Stimulated activated CD8-positive, alpha-beta memory T cell treated with anti-CD3 and anti-CD28 coated beads, Interleukin-7, amount 100 ng/mL, for 4 hours (primary cell): Measurements from ENCODE around the gene DNAH10.
A peak's percentile ranks its signal among the peaks of the same experiment; 100 is the strongest.

Experiments
- DNase-seq, 2 donors: peaks; one replicate each; pipeline ENCODE4 v3.0.0-alpha.2; 2020; ENCODE audit warnings: low read depth in 2 of 2

Gene DNAH10, protein sequence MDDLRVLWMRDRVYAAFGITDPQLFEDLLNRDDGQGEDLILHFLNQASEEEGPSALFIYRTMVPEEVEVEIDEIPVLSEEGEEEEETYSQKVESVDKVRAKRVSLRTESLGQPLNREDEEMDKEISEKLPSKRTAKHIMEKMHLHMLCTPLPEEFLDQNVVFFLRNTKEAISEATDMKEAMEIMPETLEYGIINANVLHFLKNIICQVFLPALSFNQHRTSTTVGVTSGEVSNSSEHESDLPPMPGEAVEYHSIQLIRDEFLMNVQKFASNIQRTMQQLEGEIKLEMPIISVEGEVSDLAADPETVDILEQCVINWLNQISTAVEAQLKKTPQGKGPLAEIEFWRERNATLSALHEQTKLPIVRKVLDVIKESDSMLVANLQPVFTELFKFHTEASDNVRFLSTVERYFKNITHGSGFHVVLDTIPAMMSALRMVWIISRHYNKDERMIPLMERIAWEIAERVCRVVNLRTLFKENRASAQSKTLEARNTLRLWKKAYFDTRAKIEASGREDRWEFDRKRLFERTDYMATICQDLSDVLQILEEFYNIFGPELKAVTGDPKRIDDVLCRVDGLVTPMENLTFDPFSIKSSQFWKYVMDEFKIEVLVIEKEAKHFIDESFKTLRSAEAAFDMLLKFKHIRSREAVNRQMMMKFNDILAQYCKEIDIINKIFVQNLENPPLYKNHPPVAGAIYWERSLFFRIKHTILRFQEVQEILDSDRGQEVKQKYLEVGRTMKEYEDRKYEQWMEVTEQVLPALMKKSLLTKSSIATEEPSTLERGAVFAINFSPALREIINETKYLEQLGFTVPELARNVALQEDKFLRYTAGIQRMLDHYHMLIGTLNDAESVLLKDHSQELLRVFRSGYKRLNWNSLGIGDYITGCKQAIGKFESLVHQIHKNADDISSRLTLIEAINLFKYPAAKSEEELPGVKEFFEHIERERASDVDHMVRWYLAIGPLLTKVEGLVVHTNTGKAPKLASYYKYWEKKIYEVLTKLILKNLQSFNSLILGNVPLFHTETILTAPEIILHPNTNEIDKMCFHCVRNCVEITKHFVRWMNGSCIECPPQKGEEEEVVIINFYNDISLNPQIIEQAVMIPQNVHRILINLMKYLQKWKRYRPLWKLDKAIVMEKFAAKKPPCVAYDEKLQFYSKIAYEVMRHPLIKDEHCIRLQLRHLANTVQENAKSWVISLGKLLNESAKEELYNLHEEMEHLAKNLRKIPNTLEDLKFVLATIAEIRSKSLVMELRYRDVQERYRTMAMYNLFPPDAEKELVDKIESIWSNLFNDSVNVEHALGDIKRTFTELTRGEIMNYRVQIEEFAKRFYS (N-terminal part only)

GRCh38 chr12:123761841-123762714 lies at the start of gene DNAH10:
Gene DNAH10 (plus strand): TSS chr12:123762301. CDS start chr12:123762337, 36 bp downstream.
- DNase-seq, result peak; percentile 11 to 36

DNA sequence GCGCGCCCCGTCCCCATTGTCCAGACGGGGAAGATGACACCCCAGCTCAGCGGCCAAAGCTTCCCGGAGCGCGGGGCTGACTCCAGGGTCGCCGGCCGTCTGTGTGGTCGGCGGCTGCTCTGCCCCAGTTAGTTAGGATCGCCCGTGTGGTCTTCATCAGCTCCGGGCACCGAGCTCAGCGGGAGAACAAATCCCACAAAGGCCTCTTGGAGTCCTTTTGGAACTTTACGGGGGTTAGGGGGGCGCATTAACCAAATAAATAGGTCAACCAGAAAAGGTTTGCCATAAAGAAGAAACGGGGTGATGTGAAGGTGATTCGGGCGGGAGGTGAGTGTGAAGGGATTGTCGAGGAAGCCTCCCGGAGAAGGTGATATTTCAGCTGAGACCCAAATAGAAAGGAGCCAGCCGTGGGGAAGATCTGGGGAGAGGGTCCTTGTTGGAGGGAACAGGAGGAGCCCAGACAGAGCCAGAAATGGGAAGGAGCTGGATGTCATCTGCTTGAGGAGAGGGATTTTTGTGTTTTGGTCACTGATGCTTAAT lies 49.3 kb upstream of the DNAH10 start:
- DNase-seq, result no peak

GRCh38 chr12:123713398-123713797 lies 48.7 kb upstream of the DNAH10 start:
- DNase-seq, result no peak

DNA sequence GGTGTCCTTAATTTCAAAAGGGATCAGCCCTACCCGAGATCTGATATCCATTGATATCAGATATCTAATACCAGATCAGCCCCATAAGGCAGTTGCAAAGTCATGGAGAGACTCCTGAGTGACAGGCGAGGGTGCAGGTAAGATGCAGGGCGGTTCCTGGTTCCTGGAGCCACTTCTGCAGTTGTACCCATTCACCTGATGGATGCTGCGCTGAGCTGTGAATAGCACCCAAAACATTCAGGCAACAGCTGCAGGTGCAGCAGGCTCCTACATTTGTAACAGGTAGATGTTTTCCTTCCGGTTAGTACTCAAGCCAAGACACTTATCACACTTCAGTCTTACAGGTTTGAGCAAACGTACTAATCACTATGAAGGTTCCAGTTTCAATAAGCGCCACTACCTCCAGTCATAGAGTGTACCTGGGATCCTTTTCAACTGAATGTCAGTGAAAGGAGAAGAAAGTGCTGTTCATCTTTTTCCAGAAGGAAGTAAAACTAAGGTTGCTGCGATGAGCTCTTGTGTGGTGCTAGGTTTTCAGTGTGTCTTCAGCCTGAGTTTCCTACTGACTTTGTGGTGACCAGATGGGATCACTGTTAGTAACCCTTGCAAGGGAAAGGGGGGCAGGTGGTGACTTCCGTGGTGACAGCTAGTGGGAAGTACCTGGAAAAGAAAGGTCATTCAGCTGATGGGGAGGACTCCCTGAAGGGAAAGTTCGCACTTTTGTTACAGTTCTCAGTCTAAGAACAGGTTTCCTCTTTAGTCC lies 48.1 kb upstream of the DNAH10 start:
- DNase-seq, result no peak

- DNase-seq, result no peak
Observed at GRCh38 chr12:123715195-123715594, 46.9 kb upstream of the DNAH10 start.

DNA sequence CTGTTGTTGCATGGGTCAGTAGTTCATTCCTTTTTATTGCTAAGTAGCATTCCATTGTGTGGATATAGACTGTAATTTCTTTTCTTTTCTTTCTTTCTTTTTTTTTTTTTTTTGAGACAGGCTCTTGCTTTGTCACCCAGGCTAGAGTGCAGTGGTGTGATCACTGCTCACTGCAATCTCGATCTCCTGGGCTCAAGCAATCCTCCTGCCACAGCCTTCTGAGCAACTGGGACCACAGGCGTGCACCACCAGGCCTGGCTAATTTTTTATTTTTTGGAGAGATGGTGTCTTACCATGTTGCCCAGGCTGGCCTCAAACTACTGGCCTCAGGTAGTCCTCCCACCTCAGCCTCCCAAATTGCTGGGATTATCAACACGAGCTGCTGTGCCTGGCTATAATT lies 44.8 kb upstream of the DNAH10 start:
- no peak for DNase-seq

DNA sequence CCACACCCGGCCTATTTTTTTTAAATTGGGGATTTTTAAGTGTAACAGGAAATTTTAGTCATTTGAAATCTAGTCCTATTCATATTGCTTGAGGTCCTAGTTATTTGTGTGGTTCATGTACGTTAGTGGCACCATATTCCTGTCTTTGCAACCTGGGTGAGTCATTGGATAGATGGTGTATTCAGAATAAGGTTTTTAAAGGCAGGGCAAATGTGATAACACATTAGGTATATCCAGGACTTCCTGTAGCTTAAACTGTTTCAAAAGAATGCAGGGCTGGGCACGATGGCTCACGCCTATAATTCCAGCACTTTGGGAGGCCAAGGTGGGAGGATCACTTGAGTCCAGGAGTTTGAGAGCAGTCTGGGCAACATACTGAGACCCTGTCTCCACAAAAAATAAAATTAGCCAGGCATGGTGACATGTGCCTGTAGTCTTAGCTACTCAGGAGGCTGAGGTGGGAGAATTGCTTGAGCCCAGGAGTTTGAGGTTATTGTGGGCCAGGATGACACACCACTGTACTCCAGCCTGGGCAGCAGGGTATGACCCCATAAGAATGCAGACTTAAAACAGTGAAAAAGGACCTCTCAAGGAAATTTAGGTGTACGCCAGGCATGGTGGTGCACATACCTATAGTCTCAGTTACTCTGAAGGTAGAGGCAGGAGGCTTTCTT lies 41.8 kb upstream of the DNAH10 start:
- no peak for DNase-seq

DNA sequence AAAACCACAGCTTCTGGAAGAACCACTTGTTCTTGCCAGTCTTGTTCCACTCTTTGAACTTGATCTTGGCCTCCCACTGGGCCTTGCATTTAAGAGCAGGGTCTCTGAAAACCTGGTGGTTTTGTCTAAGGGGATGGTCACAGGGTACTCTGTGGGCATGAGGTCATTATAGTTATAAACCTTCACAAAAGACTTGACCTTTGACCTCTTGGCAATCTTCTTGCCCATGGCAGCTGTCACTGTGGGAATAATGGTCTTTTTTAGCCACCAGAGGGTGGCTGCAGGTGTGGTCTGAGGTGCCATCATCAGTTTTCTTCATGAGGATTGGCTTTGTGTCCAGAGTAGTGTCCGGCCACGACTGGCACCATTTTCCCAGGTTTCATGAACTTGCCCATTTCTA lies 40.9 kb upstream of the DNAH10 start:
- DNase-seq, result no peak

DNA sequence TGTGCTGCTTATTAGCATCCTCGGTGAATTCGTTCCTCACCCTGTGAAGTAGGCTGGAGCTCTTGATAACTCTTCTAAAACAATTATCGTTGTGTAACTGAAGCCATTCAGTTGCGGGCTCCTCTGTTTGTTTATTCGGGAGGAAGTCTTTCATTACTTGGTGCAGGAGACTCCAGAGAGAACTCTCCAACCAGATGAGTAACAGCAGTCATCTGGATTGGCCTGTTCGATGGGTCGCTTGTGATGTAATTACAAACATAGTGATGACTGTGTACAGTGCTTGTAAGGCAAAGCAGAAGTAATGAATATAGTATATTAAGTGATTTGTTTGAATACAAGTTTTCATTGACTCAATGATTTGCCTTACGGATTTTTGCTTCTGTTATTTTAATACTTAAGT lies 39.1 kb upstream of the DNAH10 start:
- DNase-seq, result no peak

GRCh38 chr12:123723765-123724164 lies 38.3 kb upstream of the DNAH10 start:
- peak in 1 of 2 donors; percentile 21 for DNase-seq

- DNase-seq, result no peak
Observed at GRCh38 chr12:123726244-123726643, 35.9 kb upstream of the DNAH10 start.

DNA sequence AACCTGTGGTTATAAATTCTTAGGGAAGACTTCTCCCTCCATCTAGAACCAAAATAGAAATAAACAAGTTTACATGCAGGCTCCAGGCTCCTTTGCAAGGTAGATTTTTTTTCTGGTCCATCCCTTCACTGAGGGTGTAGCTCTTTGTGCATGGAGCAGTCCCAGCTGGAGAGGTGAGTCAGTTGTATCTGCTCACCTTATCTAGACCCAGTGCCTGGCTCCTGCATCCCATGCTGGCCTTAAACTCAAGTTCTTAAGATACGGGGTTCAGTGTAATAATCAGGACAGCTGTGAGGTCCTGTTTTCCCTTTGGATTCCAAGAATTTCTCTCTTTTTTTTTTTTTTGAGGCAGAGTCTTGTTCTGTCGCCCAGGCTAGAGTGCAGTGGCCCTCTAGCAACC lies 35.1 kb upstream of the DNAH10 start:
- DNase-seq, result no peak

DNA sequence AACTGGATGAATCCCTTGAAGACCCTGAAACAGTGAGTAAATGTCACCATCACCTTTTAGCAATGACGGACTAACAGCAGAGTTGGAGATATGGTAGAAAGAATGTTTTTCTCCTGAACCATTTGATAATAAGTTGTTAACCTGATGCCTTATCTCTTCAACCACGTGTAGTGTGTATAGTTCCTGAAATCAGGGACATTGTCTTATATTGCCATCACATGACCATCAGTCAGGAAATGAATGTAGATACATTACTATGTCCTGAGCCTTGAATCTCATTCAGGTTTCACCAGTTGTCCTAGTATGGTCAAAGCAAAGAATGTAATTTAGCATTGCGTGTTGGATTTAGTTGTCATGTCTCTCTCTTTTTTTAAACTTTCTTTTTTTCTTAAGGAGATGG lies 34.2 kb upstream of the DNAH10 start:
- DNase-seq, result no peak

GRCh38 chr12:123731596-123731995 lies 30.5 kb upstream of the DNAH10 start:
- DNase-seq, result no peak

DNA sequence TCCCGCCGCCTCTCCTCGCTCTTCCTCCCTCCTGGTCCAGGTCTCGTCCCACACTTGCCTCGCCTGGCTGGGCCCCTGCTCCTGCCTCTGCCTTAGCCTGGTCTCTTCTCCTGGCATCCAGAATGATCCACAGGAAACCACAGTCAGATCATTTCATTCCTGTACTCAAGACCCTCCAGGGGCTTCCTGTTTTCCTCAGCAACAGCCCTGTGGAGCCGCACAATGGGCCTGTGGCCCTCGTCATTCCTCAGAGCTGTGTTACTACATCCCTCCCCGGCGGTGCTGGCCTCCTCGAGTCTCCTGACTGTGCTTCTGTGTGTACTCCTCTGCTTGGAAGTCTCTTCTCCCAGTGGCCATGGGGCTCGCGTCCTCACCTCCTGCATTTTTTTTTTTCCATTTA lies 29.9 kb upstream of the DNAH10 start:
- DNase-seq, result no peak

- no peak for DNase-seq
Observed at GRCh38 chr12:123733229-123733628, 28.9 kb upstream of the DNAH10 start.

GRCh38 chr12:123734268-123734667 lies 27.8 kb upstream of the DNAH10 start:
- no peak for DNase-seq

DNA sequence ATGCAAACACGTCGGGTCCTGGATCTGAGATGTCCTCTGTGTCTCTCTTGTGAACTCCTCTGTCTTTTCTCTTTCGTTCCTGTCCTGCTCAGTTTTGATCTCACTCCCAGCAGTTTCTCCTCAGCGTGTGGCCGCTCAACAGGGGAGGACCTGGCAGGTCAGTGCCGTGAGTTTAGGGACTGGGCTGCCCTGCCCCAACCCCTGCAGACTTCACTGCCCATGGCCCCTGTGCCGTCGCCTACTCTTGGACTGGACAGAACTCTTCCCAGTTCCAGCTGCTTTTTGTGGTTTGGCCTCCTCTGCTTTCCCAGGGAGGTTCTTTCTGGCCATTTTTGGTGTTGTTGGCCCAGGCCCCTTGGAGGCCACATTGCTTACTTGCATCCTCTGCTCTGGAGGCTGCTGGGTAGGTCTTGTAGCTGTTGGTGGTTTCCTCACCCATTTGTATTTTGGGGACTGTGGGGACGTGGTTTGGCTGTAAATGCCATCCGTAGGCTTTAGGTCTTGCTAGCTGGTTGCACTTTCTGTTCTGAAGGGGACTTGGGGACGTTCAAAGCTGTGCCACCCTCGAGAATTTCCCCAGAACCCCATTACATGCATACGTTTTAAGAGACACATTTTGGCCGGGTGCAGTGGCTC lies 20.0 kb upstream of the DNAH10 start:
- peak in 1 of 2 donors; percentile 21 for DNase-seq

GRCh38 chr12:123743002-123743401 lies 19.1 kb upstream of the DNAH10 start:
- DNase-seq, result no peak
